ENCODE data around the gene SKOR2.

- TF ChIP-seq POLR2A (IDR thresholded peaks at IDR 0.05; ENCODE audit: low read length): no peak
- TF ChIP-seq GATA1 (IDR thresholded peaks at IDR 0.05; ENCODE audit: low read depth, low read length): no peak
Measured at GRCh38 chr18:47262301-47263149, 11.1 kb upstream of the SKOR2 start.

Data from erythroblast (primary cell).